Bronchial epithelial cell (primary cell): ENCODE data around the gene DMD. TPM values are rescaled to one million over a fixed set of nuclear protein-coding genes. Genes with fewer than 3 reads are reported as not detected.

Experiments used
- DNase-seq: peaks from one replicate; pipeline ENCODE4 v3.0.0-alpha.2; 2010; ENCODE audit warnings: low read depth
- FAIRE-seq: peaks from 2 replicates; lab custom pipeline; 2011; peaks lifted over from hg19 to GRCh38; lab: Jason Lieb, UNC
- H3K27me3 ChIP-seq: 2 replicates; pipeline ENCODE4 v1.5.1; 2011; ENCODE audit warnings: low read length; ENCODE audit not compliant: control insufficient read depth, insufficient read depth
- H3K36me3 ChIP-seq: 2 replicates; pipeline ENCODE4 v1.5.1; 2011; ENCODE audit warnings: low read length; ENCODE audit not compliant: control insufficient read depth, insufficient read depth
- H3K4me3 ChIP-seq: 2 replicates; pipeline ENCODE4 v1.5.1; 2011; ENCODE audit warnings: mild to moderate bottlenecking, low read depth, low read length, control low read depth
- CTCF ChIP-seq: IDR thresholded peaks from 2 replicates; pipeline ENCODE4 v1.5.1; 2011; ENCODE audit warnings: mild to moderate bottlenecking, moderate library complexity, low read length, control low read depth, inconsistent platforms; ENCODE audit not compliant: insufficient read depth, severe bottlenecking
- total RNA-seq: library from RNA; depleted of rRNA; stranded (reverse); fragments of >200 nt; gene quantifications from 2 replicates; pipeline ENCODE4 v1.2.1, GENCODE V29; 2014

Gene DMD
- total RNA-seq, 1 donor from 2014 or later: 4.5 TPM

- no peaks in the 10 kb centered on the region for H3K27me3 ChIP-seq
- TF ChIP-seq CTCF: no peak
- no peak overlapping the region for H3K4me3 ChIP-seq
- H3K36me3 ChIP-seq: no peaks in the 10 kb centered on the region
- DNase-seq (no peak), FAIRE-seq (no peak)
Measured at GRCh38 chrX:31522760-31523159, 1688.6 kb downstream of the DMD start.

GRCh38 chrX:31521941-31522340, 1689.4 kb downstream of the DMD start:
- no peak for FAIRE-seq
- H3K4me3 ChIP-seq: no peak overlapping the region
- no peaks in the 10 kb centered on the region for H3K27me3 ChIP-seq
- TF ChIP-seq CTCF: no peak
- H3K36me3 ChIP-seq: no peaks in the 10 kb centered on the region
- no peak for DNase-seq

- TF ChIP-seq CTCF: no peak
- DNase-seq (no peak), FAIRE-seq (no peak)
- Histone ChIP-seq H3K36me3 (no peaks in the 10 kb centered on the region), H3K4me3 (no peak overlapping the region), H3K27me3 (no peaks in the 10 kb centered on the region)
Measured at GRCh38 chrX:31516527-31516926, 1694.8 kb downstream of the DMD start.

GRCh38 chrX:31508338-31508737, 1703.0 kb downstream of the DMD start:
- H3K27me3 ChIP-seq: no peaks in the 10 kb centered on the region
- no peak for DNase-seq
- H3K4me3 ChIP-seq: no peak overlapping the region
- H3K36me3 ChIP-seq: no peaks in the 10 kb centered on the region
- no peak for TF ChIP-seq CTCF
- FAIRE-seq: no peak

GRCh38 chrX:31506928-31507327, 1704.4 kb downstream of the DMD start:
- DNase-seq (no peak), FAIRE-seq (no peak)
- no peak for TF ChIP-seq CTCF
- H3K27me3 ChIP-seq: no peaks in the 10 kb centered on the region
- H3K36me3 ChIP-seq: no peaks in the 10 kb centered on the region
- no peak overlapping the region for H3K4me3 ChIP-seq

- Histone ChIP-seq H3K36me3 (no peaks in the 10 kb centered on the region), H3K4me3 (no peak overlapping the region), H3K27me3 (no peaks in the 10 kb centered on the region)
- peak; percentile 40 for DNase-seq
- no peak for TF ChIP-seq CTCF
- FAIRE-seq: no peak
Measured at GRCh38 chrX:31506360-31506759, 1705.0 kb downstream of the DMD start.
